OCI-LY7 (cell line): ENCODE measurements around the gene SMIM24. TPM values are rescaled to one million over a fixed set of nuclear protein-coding genes. Genes with fewer than 3 reads are reported as not detected.

Source experiments
- BruUV-seq: library from RNA; stranded (reverse); fragments of 400-500 nt; replicated peaks from 2 replicates; lab custom pipeline; 2021; lab: Mats Ljungman, UMichigan
- CTCF ChIA-PET: fragments of 300-600 bp; sonication (Branson Sonifier 250); formaldehyde crosslinking; loops from one replicate; lab custom pipeline; 2022; ENCODE audit warnings: antibody characterized with exemption; ENCODE audit not compliant: unreplicated experiment; lab: Charles Lee
- POLR2A ChIA-PET: fragments of 300-600 bp; sonication (Branson Sonifier 250); formaldehyde crosslinking; loops from one replicate; lab custom pipeline; 2022; ENCODE audit warnings: antibody characterized with exemption; lab: Charles Lee
- DNase-seq: peaks from one replicate; pipeline ENCODE4 v3.0.0-alpha.2; 2015; ENCODE audit warnings: low spot score
- H2AFZ ChIP-seq: fragments of 200-600 bp; sonication (generic), shearing (Covaris generic); 2 replicates; pipeline ENCODE4 v1.6.1; 2014; ENCODE audit warnings: mild to moderate bottlenecking, antibody characterized with exemption, low read length, moderate library complexity
- H3K27ac ChIP-seq: fragments of 200-600 bp; sonication (generic); 2 replicates; pipeline ENCODE4 v1.5.1; 2014; ENCODE audit warnings: mixed run types, low read depth, mild to moderate bottlenecking, moderate library complexity, low read length, inconsistent platforms; ENCODE audit not compliant: poor library complexity, severe bottlenecking
- H3K36me3 ChIP-seq: fragments of 200-600 bp; sonication (generic); 2 replicates; pipeline ENCODE4 v1.6.1; 2014; ENCODE audit warnings: mild to moderate bottlenecking, antibody characterized with exemption, low read length, moderate library complexity, mixed read lengths; ENCODE audit not compliant: insufficient read depth
- H3K4me1 ChIP-seq: fragments of 200-600 bp; sonication (generic); 2 replicates; pipeline ENCODE4 v1.5.1; 2014; ENCODE audit warnings: mild to moderate bottlenecking, low read length; ENCODE audit not compliant: insufficient read depth, poor library complexity, severe bottlenecking
- H3K4me2 ChIP-seq: fragments of 200-600 bp; sonication (generic); 2 replicates; pipeline ENCODE4 v1.6.1; 2014; ENCODE audit warnings: mild to moderate bottlenecking, low read length
- H3K4me3 ChIP-seq: fragments of 200-600 bp; sonication (generic); 2 replicates; pipeline ENCODE4 v1.5.1; 2014; ENCODE audit warnings: mild to moderate bottlenecking, low read depth, low read length; ENCODE audit not compliant: poor library complexity, severe bottlenecking
- H3K79me2 ChIP-seq: fragments of 200-600 bp; sonication (generic); 2 replicates; pipeline ENCODE4 v1.6.1; 2016; ENCODE audit warnings: low read depth, mild to moderate bottlenecking, low read length, moderate library complexity, mixed read lengths; ENCODE audit not compliant: insufficient read depth
- H3K9me2 ChIP-seq: fragments of 200-600 bp; sonication (generic); 2 replicates; pipeline ENCODE4 v1.6.1; 2016; ENCODE audit warnings: mild to moderate bottlenecking, low read length, mixed read lengths; ENCODE audit not compliant: insufficient read depth
- H3K9me3 ChIP-seq: fragments of 200-600 bp; sonication (generic); 2 replicates; pipeline ENCODE4 v1.6.1; 2014; ENCODE audit warnings: mild to moderate bottlenecking, mixed run types, low read length, mixed read lengths
- H4K20me1 ChIP-seq: fragments of 200-600 bp; sonication (generic); 2 replicates; pipeline ENCODE4 v1.6.1; 2014; ENCODE audit warnings: mild to moderate bottlenecking, antibody characterized with exemption, low read length, moderate library complexity, mixed read lengths; ENCODE audit not compliant: insufficient read depth
- EZH2phosphoT487 ChIP-seq: fragments of 200-600 bp; sonication (generic); IDR thresholded peaks from 2 replicates; pipeline ENCODE4 v1.6.1; 2018; ENCODE audit warnings: low read depth, borderline replicate concordance, mild to moderate bottlenecking, mixed run types, antibody characterized with exemption, low read length, moderate library complexity, mixed read lengths
- intact Hi-C: fragments of 100-400 bp; cut with micrococcal nuclease; formaldehyde crosslinking; loops from one replicate; pipeline ENCODE4 v1.10.0; 2022; ENCODE audit not compliant: unreplicated experiment
- total RNA-seq, 2 experiments: library from RNA; depleted of rRNA in 1 of 2; stranded (reverse); fragments of >200 nt in 1 of 2; shearing (Covaris generic) in 1 of 2; gene quantifications; 2 replicates each; pipeline ENCODE4 v1.2.3, GENCODE V29; 2014 to 2022
- TF ChIP-seq, protein P1 (sequence below): fragments of 200-600 bp; sonication (generic); conservative IDR thresholded peaks from 2 replicates; pipeline ENCODE4 v1.5.1; 2014; ENCODE audit warnings: mild to moderate bottlenecking, antibody characterized with exemption, low read length, moderate library complexity, mixed read lengths

SMIM24 gene
- total RNA-seq, 2 experiments from 2014 or later: 6.8 to 9.9 TPM

DNA sequence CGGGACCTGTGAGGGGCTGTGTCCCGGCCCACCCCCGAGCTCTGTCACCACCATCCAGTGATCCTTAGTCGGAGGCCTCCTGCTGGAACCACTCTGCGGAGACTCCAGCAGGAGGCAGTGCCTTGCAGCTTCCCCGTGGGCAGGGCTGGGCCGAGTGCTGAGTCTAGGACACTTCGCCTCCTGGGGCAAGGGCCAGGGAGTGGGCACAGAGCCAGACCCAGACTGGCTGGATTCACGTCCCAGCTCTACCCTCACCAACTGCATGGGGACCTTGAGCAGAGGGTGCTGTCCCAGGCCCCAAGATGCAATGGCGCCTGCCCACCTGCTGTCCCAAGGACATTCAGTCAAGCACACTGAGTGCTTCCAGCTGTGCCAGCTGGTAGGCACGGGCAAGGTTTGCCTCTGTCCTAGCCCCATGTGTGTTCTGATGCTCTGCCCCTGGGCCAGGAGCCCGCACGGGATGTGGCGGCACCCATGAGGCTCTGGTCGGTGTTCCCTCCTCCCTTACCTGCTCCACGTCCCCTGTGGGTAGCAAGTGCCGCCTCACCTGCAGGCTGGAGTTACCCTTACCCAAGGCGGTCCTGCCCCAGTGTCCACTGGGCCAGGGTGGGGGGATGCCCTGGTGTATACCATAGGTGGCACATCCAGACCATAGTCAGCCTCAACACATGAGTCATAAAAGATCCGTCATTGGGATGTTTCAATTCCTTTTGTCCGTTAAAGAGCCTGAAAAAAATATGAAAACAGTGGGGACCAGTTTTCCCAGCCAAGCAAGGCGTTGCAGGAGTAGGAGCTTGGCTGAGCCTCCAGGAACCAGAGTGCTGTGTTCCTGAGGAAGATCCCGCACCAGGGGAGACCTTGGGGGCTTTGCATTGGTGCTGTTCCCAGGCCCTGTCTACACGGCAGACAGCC lies 33.2 kb upstream of the SMIM24 start:
- POLR2A ChIA-PET: interaction anchor here (0.7 kb wide), 1 partner anchor 1418 kb away, joined by 3 read pairs; no protein-coding TSS in a partner anchor
- H3K36me3 ChIP-seq: peaks cover 29% of the 10 kb centered on the region; the same call in 1 of the 2 replicates
- intact Hi-C loops: no loop called here
- H2AFZ ChIP-seq: no peak overlapping the region
- no peak overlapping the region for H3K27ac ChIP-seq
- TF ChIP-seq EZH2phosphoT487: no peak
- TF ChIP-seq, protein P1, sequence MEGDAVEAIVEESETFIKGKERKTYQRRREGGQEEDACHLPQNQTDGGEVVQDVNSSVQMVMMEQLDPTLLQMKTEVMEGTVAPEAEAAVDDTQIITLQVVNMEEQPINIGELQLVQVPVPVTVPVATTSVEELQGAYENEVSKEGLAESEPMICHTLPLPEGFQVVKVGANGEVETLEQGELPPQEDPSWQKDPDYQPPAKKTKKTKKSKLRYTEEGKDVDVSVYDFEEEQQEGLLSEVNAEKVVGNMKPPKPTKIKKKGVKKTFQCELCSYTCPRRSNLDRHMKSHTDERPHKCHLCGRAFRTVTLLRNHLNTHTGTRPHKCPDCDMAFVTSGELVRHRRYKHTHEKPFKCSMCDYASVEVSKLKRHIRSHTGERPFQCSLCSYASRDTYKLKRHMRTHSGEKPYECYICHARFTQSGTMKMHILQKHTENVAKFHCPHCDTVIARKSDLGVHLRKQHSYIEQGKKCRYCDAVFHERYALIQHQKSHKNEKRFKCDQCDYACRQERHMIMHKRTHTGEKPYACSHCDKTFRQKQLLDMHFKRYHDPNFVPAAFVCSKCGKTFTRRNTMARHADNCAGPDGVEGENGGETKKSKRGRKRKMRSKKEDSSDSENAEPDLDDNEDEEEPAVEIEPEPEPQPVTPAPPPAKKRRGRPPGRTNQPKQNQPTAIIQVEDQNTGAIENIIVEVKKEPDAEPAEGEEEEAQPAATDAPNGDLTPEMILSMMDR: no peak
- no peak overlapping the region for H3K4me3 ChIP-seq
- H3K4me1 ChIP-seq: peaks cover 16% of the 10 kb centered on the region
- no TSS peak for BruUV-seq
- no peak overlapping the region for H3K4me2 ChIP-seq
- CTCF ChIA-PET: no interaction called here
- H3K79me2 ChIP-seq: peaks cover 15% of the 10 kb centered on the region; the same call in 1 of the 2 replicates
- H4K20me1 ChIP-seq: no peaks in the 10 kb centered on the region; the same call in 1 of the 2 replicates
- no peak for DNase-seq
- H3K9me3 ChIP-seq: no peaks in the 10 kb centered on the region
- H3K9me2 ChIP-seq: no peaks in the 10 kb centered on the region

DNA sequence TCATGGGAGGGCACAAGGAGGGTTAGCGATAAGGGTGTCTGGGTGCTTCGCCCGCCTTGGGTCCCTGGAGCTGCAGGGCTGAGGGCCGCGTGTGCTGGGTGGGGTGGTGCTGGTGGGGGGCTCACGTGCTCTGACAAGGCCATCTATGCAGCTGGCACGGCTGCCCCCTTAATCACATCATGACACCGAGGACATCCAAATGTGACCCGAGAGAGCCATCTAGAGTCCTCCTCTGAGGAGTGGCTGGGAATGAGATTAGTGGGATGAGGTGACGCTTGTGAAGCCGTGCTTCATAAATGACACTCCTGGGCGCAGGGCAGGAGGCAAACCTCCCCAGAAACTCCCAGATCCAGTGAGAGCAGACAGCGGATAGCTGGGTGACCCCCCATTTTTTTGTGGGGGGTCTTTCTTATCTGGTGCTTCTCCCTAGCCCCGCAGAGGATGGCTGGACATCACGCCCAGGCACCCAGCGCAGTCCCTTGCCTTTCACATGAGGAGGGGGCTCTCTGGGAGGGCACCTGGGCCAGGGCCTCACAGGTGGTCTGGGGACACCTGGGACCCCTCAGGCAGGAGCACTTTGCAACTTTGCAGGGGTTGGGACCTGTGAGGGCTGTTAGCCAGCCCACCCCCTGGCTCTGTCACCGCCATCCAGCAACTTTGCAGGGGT lies 32.4 kb upstream of the SMIM24 start:
- Histone ChIP-seq H3K4me3 (no peak overlapping the region), H3K79me2 (peaks cover 17% of the 10 kb centered on the region; the same call in 1 of the 2 replicates), H2AFZ (no peak overlapping the region), H3K4me1 (peaks cover 19% of the 10 kb centered on the region), H3K27ac (no peak overlapping the region), H3K9me2 (no peaks in the 10 kb centered on the region), H4K20me1 (no peaks in the 10 kb centered on the region; the same call in 1 of the 2 replicates), H3K9me3 (no peaks in the 10 kb centered on the region), H3K36me3 (peaks cover 33% of the 10 kb centered on the region; the same call in 1 of the 2 replicates), H3K4me2 (no peak overlapping the region)
- TF ChIP-seq, protein P1: no peak
- TF ChIP-seq EZH2phosphoT487: no peak
- no TSS peak for BruUV-seq
- ChIA-PET POLR2A (no interaction called here), CTCF (no interaction called here)
- no peak for DNase-seq
- intact Hi-C loops: no loop called here
